ENCODE measurements around the gene VPS16. TPM values are rescaled to one million over a fixed set of nuclear protein-coding genes. Genes with fewer than 3 reads are reported as not detected.

Gene VPS16
- polyA plus RNA-seq, 1 donor from 2014 or later = 117 TPM

GRCh38 chr20:2845607-2846006 is 5.1 kb downstream of the VPS16 start:
- Histone ChIP-seq H3K9ac (ENCODE audit: low read length) (no peak overlapping the region), H3K36me3 (ENCODE audit: insufficient read depth, low read length) (no peaks in the 10 kb centered on the region), H3K79me2 (replicated peaks; ENCODE audit: insufficient read depth, low read length) (peaks cover 3% of the 10 kb centered on the region), H3K4me2 (ENCODE audit: low read length) (no peak overlapping the region), H3F3A (ENCODE audit: insufficient read depth, low read length, poor library complexity, severe bottlenecking) (no peaks in the 10 kb centered on the region), H4K20me1 (ENCODE audit: insufficient read depth) (no peaks in the 10 kb centered on the region), H3K27ac (ENCODE audit: low read length) (no peak overlapping the region), H3K9me3 (ENCODE audit: low read length) (no peaks in the 10 kb centered on the region), H3K9me2 (ENCODE audit: insufficient read depth, low read length) (no peaks in the 10 kb centered on the region), H2AFZ (ENCODE audit: low read depth, low read length) (no peak overlapping the region), H3K27me3 (ENCODE audit: insufficient read depth, low read depth, low read length) (no peaks in the 10 kb centered on the region), H3K4me3 (ENCODE audit: low read length) (no peak overlapping the region)
- TF ChIP-seq EZH2 (IDR thresholded peaks at IDR 0.05; ENCODE audit: borderline replicate concordance, insufficient read depth, low read length, poor library complexity, severe bottlenecking) (no peak), REST (IDR thresholded peaks at IDR 0.05; ENCODE audit: borderline replicate concordance) (no peak)

- H3K36me3 ChIP-seq (ENCODE audit: insufficient read depth, low read length) = no peaks in the 10 kb centered on the region
- H3K79me2 ChIP-seq (replicated peaks; ENCODE audit: insufficient read depth, low read length) = no peaks in the 10 kb centered on the region
- no peaks in the 10 kb centered on the region for H3F3A ChIP-seq (ENCODE audit: insufficient read depth, low read length, poor library complexity, severe bottlenecking)
- H3K9me3 ChIP-seq (ENCODE audit: low read length) = no peaks in the 10 kb centered on the region
- no peaks in the 10 kb centered on the region for H3K9me2 ChIP-seq (ENCODE audit: insufficient read depth, low read length)
- no peak for TF ChIP-seq POLR2AphosphoS5 (IDR thresholded peaks at IDR 0.05)
- TF ChIP-seq SMC3 (conservative IDR thresholded peaks at IDR 0.05; ENCODE audit: poor library complexity) = no peak
- TF ChIP-seq TAF1 (IDR thresholded peaks at IDR 0.05; ENCODE audit: low read depth) = no peak
- TF ChIP-seq REST (IDR thresholded peaks at IDR 0.05; ENCODE audit: borderline replicate concordance) = no peak
- no peak for TF ChIP-seq MXI1 (conservative IDR thresholded peaks at IDR 0.05; ENCODE audit: poor library complexity, severe bottlenecking)
- no peak for TF ChIP-seq CTCF (IDR thresholded peaks at IDR 0.05; ENCODE audit: poor library complexity, severe bottlenecking)
- TF ChIP-seq RAD21 (conservative IDR thresholded peaks at IDR 0.05) = no peak
- TF ChIP-seq EZH2 (IDR thresholded peaks at IDR 0.05; ENCODE audit: borderline replicate concordance, insufficient read depth, low read length, poor library complexity, severe bottlenecking) = no peak
- no peak for TF ChIP-seq EP300 (conservative IDR thresholded peaks at IDR 0.05; ENCODE audit: poor library complexity, severe bottlenecking)
- no peaks in the 10 kb centered on the region for H4K20me1 ChIP-seq (ENCODE audit: insufficient read depth)
- H3K4me3 ChIP-seq (ENCODE audit: low read length) = no peak overlapping the region
- H3K27ac ChIP-seq (ENCODE audit: low read length) = no peak overlapping the region
- H3K9ac ChIP-seq (ENCODE audit: low read length) = no peak overlapping the region
- no peak overlapping the region for H3K4me2 ChIP-seq (ENCODE audit: low read length)
- H2AFZ ChIP-seq (ENCODE audit: low read depth, low read length) = no peak overlapping the region
- no peaks in the 10 kb centered on the region for H3K27me3 ChIP-seq (ENCODE audit: insufficient read depth, low read depth, low read length)
Measured at GRCh38 chr20:2846698-2847097, 6.2 kb downstream of the VPS16 start.

All from neural cell (in vitro differentiated cells).